Endometrium (tissue), 2 donors: ENCODE measurements around the gene AGK.
"Not testable (repeated sequence)": the region's sequence is repeated elsewhere in the genome, so short reads cannot be mapped to it uniquely, and the experiment has no call there.

ENCODE experiments used
- FAIRE-seq: peaks from 2 replicates; lab custom pipeline; 2012; peaks lifted over from hg19 to GRCh38; lab: Jason Lieb, UNC
- donor health status: control.
- donor health status: control.

AGK gene

GRCh38 chr7:141587304-141587703 is 36.1 kb downstream of the AGK start:
- FAIRE-seq, result no peak

- FAIRE-seq, result no peak
These were observed 37.7 kb downstream of the AGK start for GRCh38 chr7:141588912-141589311.

DNA sequence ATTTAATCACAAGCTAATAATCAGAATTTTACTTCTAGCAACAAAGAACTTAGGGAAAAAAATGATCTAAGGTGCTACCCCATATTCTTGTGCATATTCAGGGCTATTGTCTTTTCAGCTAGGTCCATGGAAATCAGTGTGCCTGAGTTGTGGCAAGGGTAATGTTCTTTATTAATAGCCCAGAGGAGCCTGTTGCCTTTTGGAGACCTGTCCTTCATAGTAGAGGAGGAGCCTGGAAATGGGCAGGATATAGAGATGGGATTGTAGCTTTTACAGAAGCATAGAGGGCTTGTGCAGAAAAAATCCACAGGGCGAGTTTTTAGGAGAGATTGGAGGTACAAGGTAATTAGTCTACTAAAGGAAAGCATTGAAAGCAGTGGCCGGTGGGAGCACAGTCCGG is 38.9 kb downstream of the AGK start:
- FAIRE-seq, result no peak

- no peak for FAIRE-seq
These were observed 39.5 kb downstream of the AGK start for GRCh38 chr7:141590666-141591065.

DNA sequence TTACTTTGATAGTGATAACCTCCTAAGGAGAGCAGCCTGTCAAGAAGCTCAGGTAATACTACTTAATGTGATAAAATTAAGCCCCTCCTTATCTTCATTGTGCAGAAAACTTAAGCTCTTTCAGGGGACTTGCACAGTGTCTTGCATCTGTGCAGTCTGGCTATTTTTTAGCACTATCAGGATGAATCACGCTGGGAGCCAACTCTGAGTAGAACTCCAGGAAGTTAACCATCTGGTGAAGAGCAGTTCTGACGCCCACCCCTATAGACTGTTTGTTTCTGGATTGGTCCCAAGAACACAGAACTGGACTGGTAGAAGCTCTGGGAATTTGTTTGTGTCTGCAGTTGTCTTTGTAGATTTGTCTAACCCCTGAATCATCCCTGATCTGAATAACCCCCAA is 41.9 kb downstream of the AGK start:
- FAIRE-seq, result no peak

GRCh38 chr7:141597966-141598365 is 46.8 kb downstream of the AGK start:
- no peak for FAIRE-seq

DNA sequence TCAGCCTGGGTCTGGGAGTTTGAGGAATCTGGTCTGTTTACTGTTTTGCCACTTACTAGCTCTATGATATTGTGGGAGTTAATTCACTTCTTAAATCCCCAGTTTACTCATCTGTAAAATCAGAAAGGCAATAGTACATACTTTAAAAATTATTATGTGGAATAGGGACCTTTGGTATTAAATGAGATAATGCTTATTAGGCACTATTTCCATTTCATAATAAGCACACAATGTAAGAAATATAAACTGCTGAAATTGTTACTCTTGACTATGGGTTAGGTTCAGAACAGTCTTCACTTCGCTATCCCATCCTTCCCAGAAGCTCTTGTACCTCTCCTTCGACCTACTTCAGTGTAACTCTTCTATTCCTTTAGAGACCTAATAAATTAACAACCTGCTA is 47.2 kb downstream of the AGK start:
- FAIRE-seq, result no peak

GRCh38 chr7:141600168-141601006 is 49.2 kb downstream of the AGK start:
- FAIRE-seq, result no peak

DNA sequence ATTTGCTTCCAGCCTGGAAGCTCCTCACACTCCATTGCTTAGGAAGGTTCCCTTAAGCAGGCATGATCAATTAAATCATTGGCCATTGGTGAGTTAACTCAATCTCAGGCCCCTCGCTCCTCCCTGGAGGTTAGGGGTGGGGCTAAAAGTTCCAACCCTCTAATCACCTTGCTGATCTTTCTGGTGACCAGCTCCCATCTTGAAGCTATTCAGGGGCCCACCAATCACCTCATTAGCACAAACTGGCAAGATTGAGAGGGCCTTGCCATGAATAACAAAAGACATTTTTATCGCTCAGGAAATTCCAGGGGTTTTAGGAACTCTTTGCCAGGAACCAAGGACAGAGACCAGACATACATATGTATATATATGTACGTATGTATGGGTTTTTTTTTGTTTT is 58.4 kb downstream of the AGK start:
- no peak for FAIRE-seq

DNA sequence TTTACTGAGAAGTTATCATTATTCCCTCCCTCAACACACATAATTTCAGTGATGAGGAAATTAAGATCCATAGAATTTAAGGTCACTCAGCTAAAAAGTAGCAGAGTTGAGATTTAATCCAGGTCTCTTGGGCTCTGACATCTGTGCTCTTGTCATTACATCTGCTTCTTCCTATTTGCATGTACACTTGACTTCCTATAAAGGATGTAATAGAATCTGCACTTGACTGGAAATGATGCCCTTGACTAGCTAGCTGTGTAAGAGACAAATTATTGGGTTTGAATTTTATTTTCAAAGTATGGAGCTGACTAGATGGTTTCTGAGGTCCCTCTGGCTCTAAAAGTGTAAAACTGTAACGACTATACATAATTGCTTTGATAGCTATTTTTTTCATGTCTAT is 59.5 kb downstream of the AGK start:
- no peak for FAIRE-seq

GRCh38 chr7:141612861-141613260 is 61.7 kb downstream of the AGK start:
- no peak for FAIRE-seq

GRCh38 chr7:141617280-141617679 is 66.1 kb downstream of the AGK start:
- FAIRE-seq, result no peak

DNA sequence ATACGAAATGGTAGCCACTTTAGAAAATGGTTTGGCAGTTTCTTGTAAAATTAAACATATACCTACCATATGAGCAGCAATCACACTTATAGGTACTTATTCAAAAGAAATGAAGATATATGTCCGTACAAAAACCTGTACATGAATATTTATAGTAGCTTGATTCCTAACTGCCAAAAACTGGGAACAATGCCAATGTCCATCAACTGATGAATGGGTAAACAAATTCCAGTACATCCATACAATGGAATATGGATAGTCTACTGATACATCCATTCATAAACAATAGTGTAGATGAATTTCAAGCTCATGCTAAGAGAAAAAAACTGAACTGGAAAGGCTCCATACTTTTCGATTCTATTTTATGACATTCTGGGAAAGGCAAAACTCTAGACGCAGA is 68.5 kb downstream of the AGK start:
- no peak for FAIRE-seq

- FAIRE-seq, result no peak
These were observed 73.6 kb downstream of the AGK start for GRCh38 chr7:141624763-141625162.

DNA sequence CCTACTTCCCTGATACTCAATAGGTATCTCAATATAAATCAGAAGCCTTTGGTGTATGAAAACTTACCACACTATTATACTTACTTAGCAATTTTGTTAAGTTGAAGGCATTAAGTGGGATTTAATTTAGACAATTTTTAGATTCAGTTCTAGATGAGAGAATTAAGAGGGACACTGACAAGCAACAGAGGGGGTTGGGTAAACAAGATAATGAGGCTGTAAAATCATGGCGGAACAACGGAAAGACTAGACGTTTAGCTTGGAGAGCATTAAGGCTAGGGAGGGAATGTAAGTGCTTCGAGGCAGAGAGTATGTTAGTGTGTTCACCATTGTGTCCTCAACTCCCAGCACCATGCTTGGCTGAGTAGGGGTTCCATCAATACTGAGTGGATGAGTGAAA is 79.4 kb downstream of the AGK start:
- no peak for FAIRE-seq

- no peak for FAIRE-seq
These were observed 80.3 kb downstream of the AGK start for GRCh38 chr7:141631525-141631924.

DNA sequence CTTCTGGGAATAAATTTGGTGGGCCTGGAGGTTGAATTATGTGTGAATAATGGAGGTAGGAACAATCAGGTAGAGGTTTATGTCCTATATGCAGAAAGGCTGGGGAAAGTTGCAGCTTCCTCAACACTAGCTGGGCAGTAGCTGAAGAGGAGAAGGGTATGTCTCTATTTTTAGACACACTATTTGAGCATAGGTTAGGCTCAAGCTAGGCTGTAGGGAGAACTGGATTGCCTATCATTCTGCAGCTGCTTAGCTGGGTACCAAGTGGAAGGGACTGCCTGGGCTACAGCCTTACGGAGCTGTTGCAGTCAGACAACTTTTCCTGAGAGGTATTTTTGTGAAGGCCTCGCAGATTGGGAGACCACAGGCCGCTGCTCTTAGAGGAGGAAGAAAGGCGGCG is 82.9 kb downstream of the AGK start:
- FAIRE-seq, result no peak

- FAIRE-seq, result no peak
These were observed 84.8 kb downstream of the AGK start for GRCh38 chr7:141636053-141636452.

DNA sequence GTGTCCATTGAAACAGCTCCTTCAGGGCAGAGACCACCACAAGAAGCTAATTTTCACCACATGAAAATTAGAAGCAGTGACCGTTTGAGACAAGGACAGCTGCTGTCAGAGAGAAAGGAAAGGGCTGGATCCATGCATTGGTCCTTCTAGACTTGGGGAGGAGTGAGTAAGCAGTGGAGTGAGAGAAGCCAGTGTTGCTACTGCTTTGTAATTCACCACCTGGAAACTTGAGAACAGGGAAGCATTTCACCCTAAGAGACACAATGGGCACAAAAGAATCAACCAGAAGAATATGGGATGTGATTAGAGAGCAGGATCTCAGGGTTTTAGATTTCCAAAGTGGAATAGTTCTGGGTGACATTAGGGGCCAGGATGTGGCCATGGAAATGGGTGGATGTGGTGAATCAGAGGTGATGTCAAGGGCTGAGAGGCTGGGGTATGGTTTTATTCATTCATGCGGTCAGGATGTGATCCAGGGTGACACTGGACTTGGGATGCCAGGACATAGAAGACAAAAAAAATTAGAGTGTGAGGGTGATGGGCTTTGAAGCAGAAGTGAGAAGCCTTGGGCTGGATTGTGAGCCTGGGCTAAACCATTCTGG is 89.1 kb downstream of the AGK start:
- no peak for FAIRE-seq

GRCh38 chr7:141641876-141642275 is 90.7 kb downstream of the AGK start:
- no peak for FAIRE-seq

GRCh38 chr7:141645188-141645587 is 94.0 kb downstream of the AGK start:
- no peak for FAIRE-seq

DNA sequence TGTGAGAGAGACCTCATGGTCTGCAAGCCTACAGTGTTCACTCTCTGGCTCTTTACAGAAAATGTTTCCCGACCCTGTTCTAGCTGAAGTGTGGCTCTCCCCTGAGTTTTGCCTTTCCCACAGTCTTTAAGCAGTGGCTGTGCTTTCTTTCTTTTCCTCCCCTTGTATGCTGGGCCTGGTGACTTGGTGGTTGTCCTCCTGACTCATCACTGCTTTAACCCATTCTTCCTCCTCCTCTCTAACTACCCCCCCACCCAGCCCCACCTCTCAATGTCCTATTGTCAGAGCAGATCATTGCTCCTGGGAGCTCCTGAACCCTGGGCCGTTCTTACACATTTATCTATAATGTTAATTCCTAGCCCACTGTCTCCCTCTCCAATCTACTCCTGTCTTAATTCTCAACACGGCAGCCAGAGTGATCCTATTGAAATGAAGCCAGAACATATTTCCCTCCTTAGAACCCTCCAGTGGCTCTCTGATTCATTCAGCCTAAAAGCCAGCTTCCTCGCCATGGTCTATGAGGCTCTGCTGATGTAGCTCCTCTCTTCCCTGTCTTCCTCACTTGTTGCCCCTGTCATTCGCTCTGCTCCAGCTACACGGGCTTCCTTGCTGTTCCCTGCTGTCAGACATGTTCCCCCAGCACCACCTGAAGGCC is 95.7 kb downstream of the AGK start:
- FAIRE-seq, result no peak

DNA sequence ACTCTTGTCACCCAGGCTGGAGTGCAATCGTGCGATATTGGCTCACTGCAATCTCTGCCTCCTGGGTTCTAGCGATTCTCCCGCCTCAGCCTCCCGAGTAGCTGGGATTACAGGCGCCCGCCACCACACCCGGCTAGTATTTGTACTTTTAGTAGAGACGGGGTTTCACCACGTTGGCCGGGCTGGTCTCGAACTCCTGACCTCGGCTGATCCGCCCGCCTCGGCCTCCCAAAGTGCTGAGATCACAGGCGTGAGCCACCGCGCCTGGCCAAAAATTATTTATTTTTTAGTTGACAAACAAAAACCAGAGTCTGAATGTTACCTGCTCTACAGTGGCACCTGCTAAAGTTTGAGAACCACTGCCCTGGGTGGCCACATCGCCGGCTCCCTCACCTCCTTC is 96.5 kb downstream of the AGK start:
- FAIRE-seq, result not testable (repeated sequence)
